A549 (cell line): ENCODE results near the gene COPS6.

Experiments used
- CTCF ChIP-seq: fragments of >200 bp; sonication (Bioruptor Twin); formaldehyde crosslinking; IDR thresholded peaks from 3 replicates; pipeline ENCODE4 v1.5.1; 2016
- POLR2AphosphoS2 ChIP-seq: conservative IDR thresholded peaks from 2 replicates; pipeline ENCODE4 v1.6.1; 2012; ENCODE audit warnings: low read length, improper control_type of control experiment, inconsistent platforms
- RAD21 ChIP-seq, 2 experiments: fragments of >200 bp in 1 of 2; sonication (Bioruptor Twin) in 1 of 2; formaldehyde crosslinking in 1 of 2; IDR thresholded peaks in 1 of 2; conservative IDR thresholded peaks in 1 of 2; 2 replicates in 1 of 2; 3 replicates in 1 of 2; pipeline ENCODE4 v1.6.1; 2012 to 2018; ENCODE audit warnings: inconsistent platforms in 1 of 2
- SMC3 ChIP-seq: fragments of >200 bp; sonication (Bioruptor Twin); formaldehyde crosslinking; IDR thresholded peaks from 3 replicates; pipeline ENCODE4 v1.6.1; 2018; ENCODE audit warnings: inconsistent platforms

GRCh38 chr7:100044718-100045117 is 44.1 kb upstream of the COPS6 start:
- TF ChIP-seq CTCF (no peak), RAD21 (conservative IDR thresholded peaks at IDR 0.05 in 1 of 2, IDR thresholded peaks at IDR 0.05 in 1 of 2) (0 out of 5 replicates have a peak, but pooled peaks of 1 of the 2 experiments have one; percentile 11), POLR2AphosphoS2 (no peak), SMC3 (no peak)
